ENCODE measurements around the gene RBP3.

Gene RBP3

GRCh38 chr10:47404446-47404845, 56.3 kb downstream of the RBP3 start:
- TF ChIP-seq CTCF (IDR thresholded peaks at IDR 0.05; ENCODE audit: insufficient read depth, low read length) (no peak), POLR2AphosphoS5 (IDR thresholded peaks at IDR 0.05; ENCODE audit: low read depth) (no peak), GABPA (IDR thresholded peaks at IDR 0.05; ENCODE audit: low read depth) (no peak), SPI1 (IDR thresholded peaks at IDR 0.05; ENCODE audit: borderline replicate concordance, low read depth) (no peak), REST (IDR thresholded peaks at IDR 0.05; ENCODE audit: insufficient replicate concordance, low read depth) (no peak)
- no peak for DNase-seq (ENCODE audit: low read depth in 1 of 2, low spot score in 1 of 2)
- no peaks in the 10 kb centered on the region for H3K27me3 ChIP-seq (ENCODE audit: insufficient read depth, poor library complexity, severe bottlenecking)
- no peak overlapping the region for H3K27ac ChIP-seq (replicated peaks)
- no peak overlapping the region for H3K4me3 ChIP-seq (replicated peaks; ENCODE audit: insufficient read depth, low read length)

- no peak overlapping the region for H3K27ac ChIP-seq (replicated peaks)
- DNase-seq (ENCODE audit: low read depth in 1 of 2, low spot score in 1 of 2), result no peak
- TF ChIP-seq REST (IDR thresholded peaks at IDR 0.05; ENCODE audit: insufficient replicate concordance, low read depth), result no peak
- no peak for TF ChIP-seq POLR2AphosphoS5 (IDR thresholded peaks at IDR 0.05; ENCODE audit: low read depth)
- no peak for TF ChIP-seq GABPA (IDR thresholded peaks at IDR 0.05; ENCODE audit: low read depth)
- TF ChIP-seq SPI1 (IDR thresholded peaks at IDR 0.05; ENCODE audit: borderline replicate concordance, low read depth), result no peak
- no peak for TF ChIP-seq CTCF (IDR thresholded peaks at IDR 0.05; ENCODE audit: insufficient read depth, low read length)
Measured at GRCh38 chr10:47404937-47405336, 56.8 kb downstream of the RBP3 start.

GRCh38 chr10:47405857-47406547, 57.8 kb downstream of the RBP3 start:
- TF ChIP-seq POLR2AphosphoS5 (IDR thresholded peaks at IDR 0.05; ENCODE audit: low read depth) (no peak), GABPA (IDR thresholded peaks at IDR 0.05; ENCODE audit: low read depth) (no peak), CTCF (IDR thresholded peaks at IDR 0.05; ENCODE audit: insufficient read depth, low read length) (no peak)
- no peak for DNase-seq (ENCODE audit: low read depth in 1 of 2, low spot score in 1 of 2)

More at GRCh38 chr10:47404937-47405336, 56.8 kb downstream of the RBP3 start:
- Histone ChIP-seq H3K4me3 (replicated peaks; ENCODE audit: insufficient read depth, low read length) (no peak overlapping the region), H3K27me3 (ENCODE audit: insufficient read depth, poor library complexity, severe bottlenecking) (no peaks in the 10 kb centered on the region)

GRCh38 chr10:47406548-47406869, 58.3 kb downstream of the RBP3 start:
- Histone ChIP-seq H3K27ac (replicated peaks) (no peak overlapping the region), H3K4me3 (replicated peaks; ENCODE audit: insufficient read depth, low read length) (no peak overlapping the region), H3K27me3 (ENCODE audit: insufficient read depth, poor library complexity, severe bottlenecking) (no peaks in the 10 kb centered on the region)
- no peak for DNase-seq (ENCODE audit: low read depth in 1 of 2, low spot score in 1 of 2)
- TF ChIP-seq REST (IDR thresholded peaks at IDR 0.05; ENCODE audit: insufficient replicate concordance, low read depth) (no peak), POLR2AphosphoS5 (IDR thresholded peaks at IDR 0.05; ENCODE audit: low read depth) (no peak), SPI1 (IDR thresholded peaks at IDR 0.05; ENCODE audit: borderline replicate concordance, low read depth) (no peak), CTCF (IDR thresholded peaks at IDR 0.05; ENCODE audit: insufficient read depth, low read length) (no peak), GABPA (IDR thresholded peaks at IDR 0.05; ENCODE audit: low read depth) (no peak)

More at GRCh38 chr10:47405857-47406547, 57.8 kb downstream of the RBP3 start:
- no peak overlapping the region for H3K27ac ChIP-seq (replicated peaks)
- no peak overlapping the region for H3K4me3 ChIP-seq (replicated peaks; ENCODE audit: insufficient read depth, low read length)
- no peaks in the 10 kb centered on the region for H3K27me3 ChIP-seq (ENCODE audit: insufficient read depth, poor library complexity, severe bottlenecking)
